Left cardiac atrium (tissue), 4 donors: ENCODE measurements around the gene BOD1L1. TPM values are rescaled to one million over a fixed set of nuclear protein-coding genes. Genes with fewer than 3 reads are reported as not detected.

Experiments used
- ATAC-seq, 2 donors: fragments of 200-7000 bp; cut with Tn5 transposase; one replicate each; pipeline ENCODE4 v1.9.1; 2020; ENCODE audit warnings: mild to moderate bottlenecking in 2 of 2, moderate library complexity in 2 of 2
- DNase-seq: peaks from one replicate; pipeline ENCODE4 v3.0.0-alpha.2; 2020
- intact Hi-C, 2 donors: fragments of 100-400 bp; cut with DNase I; formaldehyde crosslinking; loops; one replicate each; pipeline versions ENCODE4 v1.14.1 to v1.15.1; 2022 to 2023
- total RNA-seq, 2 donors: library from RNA; stranded (reverse); fragmentation: NEBNext Ultra II Directional; extraction: Animal tissue kit (Norgen Biotek cat#: 25700); gene quantifications; one replicate each; pipeline ENCODE4 v1.2.1, GENCODE V29; 2021
- donor health status: DM: no; HTN: yes; CAD: no.
- donor health status: DM: no; HTN: yes; CAD: no; lungs with severe emphysema.
- donor health status: DM: yes; HTN: yes; CAD: no.
- donor health status: Dilated cardiomyopathy.

Gene BOD1L1
- total RNA-seq, 2 donors from 2014 or later: 19.4 to 20.2 TPM

DNA sequence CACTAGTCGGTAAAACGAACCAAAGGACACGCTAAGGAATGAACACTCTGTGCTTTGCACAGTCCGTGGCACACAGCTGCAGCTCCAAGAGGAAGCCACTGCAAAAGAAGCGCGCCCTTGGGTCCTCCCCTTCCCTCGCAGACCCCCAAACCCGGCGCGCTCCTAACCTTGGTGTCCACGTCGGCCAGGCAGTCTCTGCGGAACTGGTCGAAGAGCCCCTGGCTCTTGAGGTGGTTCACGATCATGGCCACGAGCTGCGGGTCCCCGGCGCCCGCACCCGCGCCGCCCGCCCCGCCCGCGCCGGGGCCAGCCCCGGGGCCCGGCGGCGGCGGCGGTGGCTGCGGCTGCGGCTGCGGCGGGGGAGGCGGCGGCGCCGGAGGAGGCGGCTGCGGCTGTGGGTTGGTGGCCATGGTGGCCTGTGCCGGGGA is 333 bp downstream of the BOD1L1 start:
- ATAC-seq: no peak
- peak; percentile 28 for DNase-seq
- intact Hi-C loops: no loop called here

DNA sequence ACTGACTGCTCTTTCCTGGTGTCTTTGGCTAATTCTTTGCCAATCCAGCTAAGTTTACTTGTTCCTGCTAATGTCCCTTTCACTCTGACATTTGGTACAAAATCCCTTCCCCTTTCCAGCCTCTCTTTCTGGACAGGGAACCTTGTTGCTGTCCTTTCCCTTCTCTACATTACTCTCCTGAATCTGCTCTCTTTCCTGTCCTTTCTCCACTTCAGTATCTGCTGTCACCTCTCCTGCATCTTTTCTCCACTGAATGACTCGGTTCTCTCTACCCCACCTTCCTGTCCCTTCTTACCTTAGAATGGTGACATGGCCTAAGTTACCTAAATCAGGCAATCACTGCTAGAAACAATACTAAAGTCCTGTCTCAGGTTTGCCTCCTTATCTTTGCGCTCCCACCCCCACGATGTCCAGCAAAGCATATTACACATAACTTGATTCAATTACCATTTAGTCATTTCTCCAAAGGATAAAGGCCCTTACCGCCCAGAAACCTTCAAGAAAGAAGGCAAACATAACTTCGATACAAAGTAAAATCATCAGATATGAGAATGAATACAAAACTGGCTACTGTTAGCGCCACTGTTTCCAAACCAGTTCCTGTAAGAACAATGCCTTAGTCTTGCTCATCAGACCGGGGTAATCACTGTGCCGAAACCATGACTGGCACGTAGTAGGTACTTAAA is 890 bp downstream of the BOD1L1 start:
- no peak for DNase-seq
- intact Hi-C loops: no loop called here
- no peak for ATAC-seq

DNA sequence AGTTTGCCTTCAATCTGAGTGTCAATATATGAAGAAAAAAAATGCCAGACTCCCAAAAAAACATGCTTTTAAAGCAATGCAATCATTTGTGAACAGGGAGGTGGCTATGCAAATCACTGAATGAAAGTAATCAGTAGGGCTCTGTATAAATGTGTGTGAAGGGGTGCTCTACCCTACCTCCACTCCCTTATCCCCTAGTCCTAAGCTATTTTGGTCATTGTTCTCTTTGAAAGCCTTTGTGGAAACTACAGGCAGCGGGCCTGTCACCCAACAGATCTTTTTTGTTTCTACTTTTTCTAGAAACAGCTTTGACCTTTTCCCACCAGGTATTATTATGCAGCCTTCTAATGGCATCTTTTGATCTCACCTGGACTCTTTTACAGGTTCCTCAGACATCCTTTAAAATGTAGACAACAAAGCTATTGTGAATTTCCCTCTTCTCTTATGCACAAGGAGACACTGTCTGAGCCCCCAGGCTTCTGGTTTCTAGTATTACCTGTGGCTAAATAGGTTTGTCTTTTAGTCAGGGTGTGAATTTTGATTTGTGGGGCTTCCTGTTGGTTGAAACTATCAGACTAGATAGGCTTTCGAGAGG is 9.2 kb downstream of the BOD1L1 start:
- DNase-seq (no peak), ATAC-seq (no peak)
- intact Hi-C loops: no loop called here

DNA sequence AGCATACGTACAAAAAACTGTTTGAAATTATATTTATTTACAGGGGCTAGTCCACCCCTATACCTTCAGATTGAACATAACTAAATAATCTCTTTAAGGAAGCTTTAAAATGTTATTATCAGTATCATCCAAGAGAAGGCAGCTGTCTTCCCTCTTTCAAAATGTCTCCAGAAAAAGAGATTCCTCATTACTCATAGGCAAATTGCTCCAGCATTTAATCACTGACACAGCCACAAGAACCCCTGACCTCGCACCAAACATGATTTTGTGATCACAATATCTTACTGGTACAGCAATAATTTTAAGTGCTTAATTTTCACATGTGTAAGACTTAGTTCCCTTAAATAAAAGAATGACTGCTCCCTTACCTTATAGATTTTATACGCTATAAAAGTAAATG is 9.7 kb downstream of the BOD1L1 start:
- ATAC-seq (no peak), DNase-seq (no peak)
- intact Hi-C loops: no loop called here

DNA sequence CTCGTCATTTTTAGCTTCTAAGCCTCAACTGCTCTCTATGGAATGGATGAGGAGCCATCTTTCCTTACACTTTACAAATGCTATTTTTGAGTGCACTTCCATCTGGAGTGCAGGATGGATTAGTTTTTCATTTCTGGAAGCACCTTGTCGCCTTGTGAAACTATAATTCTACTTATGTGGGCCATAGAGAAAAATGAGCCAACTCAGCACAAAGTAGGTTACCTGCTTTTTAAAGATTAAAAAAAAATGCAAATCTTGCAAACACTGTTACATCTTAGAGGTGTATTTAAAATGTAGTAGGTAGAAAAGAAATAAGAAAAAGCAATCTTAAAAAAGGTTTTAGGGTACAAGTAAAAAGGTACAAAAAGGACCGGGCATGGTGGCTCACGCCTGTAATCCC is 10.9 kb downstream of the BOD1L1 start:
- DNase-seq: no peak
- ATAC-seq: no peak
- intact Hi-C loops: no loop called here

DNA sequence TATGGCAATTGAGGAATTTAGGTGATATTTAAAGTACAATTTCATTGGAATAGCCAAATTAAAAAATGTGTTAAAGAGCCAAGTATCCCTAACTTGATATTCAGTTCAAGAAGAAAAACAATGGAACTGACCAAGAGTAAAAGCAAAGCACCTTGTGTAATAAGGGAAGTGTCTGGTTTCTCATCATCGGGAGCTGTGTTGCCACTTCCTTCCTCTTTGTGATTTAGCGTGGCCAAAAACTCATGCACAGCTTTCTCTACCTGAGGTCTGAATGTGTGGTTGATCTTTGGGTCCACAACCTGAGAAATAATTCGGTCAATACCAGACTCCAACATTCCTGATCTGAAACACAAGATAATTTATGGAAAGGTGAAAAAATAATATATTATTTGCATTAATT is 12.4 kb downstream of the BOD1L1 start:
- intact Hi-C loops: no loop called here
- DNase-seq (no peak), ATAC-seq (no peak)

DNA sequence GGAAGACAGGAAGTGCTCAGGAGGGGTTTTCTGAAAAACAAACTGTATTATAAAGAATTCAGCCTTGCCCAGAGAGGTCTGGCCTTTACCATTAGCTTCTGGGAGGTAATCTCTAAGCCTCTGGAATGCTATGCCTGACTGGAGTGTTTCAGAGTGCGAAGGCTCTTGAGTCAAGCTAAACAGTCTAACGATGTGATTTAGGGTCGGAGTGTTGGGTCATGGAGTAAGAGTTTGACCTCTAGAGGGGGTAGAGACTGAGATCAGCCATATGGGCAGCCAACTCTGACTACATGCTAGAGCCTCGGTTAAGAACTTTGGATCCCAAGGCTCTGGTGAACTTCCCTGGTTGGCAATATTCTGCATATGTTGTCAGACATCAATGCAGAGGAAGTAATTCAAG is 15.0 kb downstream of the BOD1L1 start:
- no peak for ATAC-seq
- intact Hi-C loops: no loop called here
- DNase-seq: no peak

DNA sequence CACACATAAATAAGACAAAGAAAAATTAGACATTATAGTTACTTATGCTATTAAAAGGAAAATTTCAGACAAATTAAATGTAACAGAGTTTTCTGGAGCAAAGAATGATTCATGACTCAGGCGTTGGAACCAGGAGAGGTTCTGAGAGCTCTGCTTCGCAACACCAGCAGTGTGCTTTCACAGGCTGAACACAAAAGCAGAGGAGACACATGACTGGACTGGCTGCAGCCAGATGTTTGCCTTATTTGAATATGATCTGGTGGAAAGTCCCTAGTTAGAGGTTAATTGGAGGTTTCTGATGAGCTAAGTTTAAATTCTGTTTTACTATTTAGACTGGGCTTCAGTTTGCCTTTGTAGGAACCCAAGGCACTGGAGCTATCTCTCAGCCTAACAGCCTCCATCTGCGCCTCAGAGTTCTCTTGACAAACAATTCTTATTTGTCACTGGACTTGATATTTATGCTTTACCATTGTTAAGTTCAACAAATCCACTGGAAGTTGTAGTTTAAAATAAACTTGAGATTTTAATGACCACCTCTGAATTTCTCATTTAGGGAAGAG is 16.2 kb downstream of the BOD1L1 start:
- DNase-seq: no peak
- peak; percentile 78 to 79 for ATAC-seq
- intact Hi-C loops: no loop called here

DNA sequence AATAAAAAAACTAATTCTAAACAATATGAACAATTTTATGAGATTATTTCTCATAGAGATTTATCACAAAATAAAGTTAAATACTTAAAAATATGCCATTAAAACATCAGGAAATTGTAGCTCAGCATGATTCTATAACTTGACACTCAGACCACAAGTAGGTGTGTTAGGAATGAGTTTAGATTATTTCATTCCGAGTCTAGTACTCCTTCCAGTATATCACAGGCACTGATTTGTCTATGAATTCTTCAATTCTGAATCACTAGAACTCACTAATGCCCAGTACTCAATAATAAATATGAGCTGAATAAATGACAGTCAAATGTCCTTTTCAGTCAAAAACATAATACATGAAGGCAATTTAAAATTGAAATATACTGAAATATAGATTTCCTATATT is 22.2 kb downstream of the BOD1L1 start:
- DNase-seq (no peak), ATAC-seq (no peak)
- intact Hi-C loops: no loop called here

DNA sequence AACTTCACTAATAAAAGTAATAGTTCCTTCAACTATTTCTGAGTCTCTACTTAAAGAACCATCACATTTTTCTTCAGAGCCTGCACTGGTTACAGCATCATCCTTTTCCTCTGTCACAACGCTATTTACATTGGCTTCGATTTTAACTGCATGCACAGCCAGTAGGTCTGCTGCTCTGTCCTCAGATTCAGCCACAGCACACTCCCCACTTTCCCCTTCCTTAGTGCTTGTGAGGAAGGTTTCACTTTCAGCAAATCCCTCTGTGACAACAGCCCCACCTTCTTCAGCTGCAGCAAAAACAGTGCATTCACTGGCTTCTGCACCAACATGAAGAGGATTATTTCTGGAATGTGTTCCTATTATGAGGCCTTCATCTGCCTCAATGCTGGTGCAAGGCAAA is 25.7 kb downstream of the BOD1L1 start:
- ATAC-seq (no peak), DNase-seq (no peak)
- intact Hi-C loops: no loop called here

DNA sequence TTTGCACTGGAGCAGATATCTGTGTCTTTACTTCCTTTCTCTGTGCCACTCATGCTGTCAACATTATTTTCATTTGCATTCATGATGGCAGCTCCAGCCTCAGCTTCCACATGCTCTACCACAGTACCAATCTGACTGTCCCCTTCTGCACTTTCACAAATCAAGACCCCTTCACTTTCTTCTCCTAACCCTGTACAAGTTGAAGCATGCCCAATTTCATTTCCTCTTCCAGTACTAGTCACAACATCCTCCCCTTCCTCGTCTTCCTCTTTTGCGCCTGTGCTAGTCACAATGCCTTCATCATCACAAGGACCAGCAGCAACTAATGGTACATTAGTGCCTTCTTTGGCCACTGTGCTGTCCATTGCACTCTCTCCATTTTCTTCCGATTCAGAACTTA is 26.5 kb downstream of the BOD1L1 start:
- ATAC-seq: peak in 1 of 2 donors; percentile 44
- no peak for DNase-seq
- intact Hi-C loops: no loop called here

DNA sequence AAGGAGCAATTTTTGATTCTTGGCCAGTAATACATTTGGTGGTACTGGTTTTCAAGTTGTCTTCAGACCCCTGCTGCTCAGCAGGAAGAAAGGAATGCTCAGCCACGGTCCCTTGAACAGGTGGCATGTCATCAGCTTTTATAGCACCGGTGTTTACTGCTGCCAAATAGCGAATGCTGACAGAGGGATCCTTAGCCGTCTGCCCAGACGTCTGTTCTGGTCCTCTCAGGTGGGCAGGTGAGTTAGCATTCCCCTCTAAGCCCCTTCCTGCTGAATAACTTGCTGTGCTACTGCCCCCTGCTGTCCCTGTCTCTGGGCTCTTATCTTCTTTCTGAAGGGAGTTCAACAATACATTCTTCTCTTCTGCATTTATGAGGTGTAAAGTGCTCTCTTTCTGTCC is 28.4 kb downstream of the BOD1L1 start:
- no peak for ATAC-seq
- intact Hi-C loops: no loop called here
- DNase-seq: no peak

DNA sequence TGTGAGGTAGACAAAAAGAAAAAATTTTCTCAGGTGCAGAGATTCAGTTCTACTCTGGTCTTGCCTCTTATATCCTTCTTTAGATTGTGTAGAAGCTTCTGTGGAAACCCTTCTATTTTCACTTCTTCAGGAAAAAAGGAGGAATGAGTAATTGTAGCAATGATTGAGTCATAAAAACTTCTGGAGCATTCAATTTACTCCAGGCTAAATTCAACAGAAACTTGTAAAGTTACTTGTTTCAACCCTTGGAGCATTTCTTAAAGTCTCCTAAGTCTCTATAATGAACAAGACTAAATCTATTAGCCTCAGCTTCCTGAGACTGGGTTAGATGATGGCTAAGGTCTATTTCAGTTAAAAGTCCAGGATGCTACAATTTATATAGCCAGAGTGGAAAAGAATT is 29.9 kb downstream of the BOD1L1 start:
- ATAC-seq: no peak
- intact Hi-C loops: no loop called here
- no peak for DNase-seq

DNA sequence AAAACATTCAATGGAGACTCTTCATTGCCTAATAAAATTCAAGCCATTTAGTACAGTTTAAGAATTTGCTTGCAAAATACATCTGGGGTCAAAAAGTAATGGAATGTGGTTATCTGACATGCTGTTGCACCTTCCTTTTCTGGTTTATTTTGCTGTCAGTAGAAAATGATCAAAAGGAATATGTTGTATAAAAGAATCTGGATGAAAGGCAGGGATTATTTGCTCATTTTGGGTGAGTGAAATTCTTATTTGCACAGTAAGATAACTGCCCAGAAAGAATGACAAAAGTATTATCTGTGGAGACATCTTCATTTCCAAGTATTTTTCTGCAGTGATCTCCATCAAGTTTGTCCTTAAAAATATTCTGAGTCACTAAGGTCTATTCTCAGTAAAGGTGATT is 30.4 kb downstream of the BOD1L1 start:
- intact Hi-C loops: no loop called here
- ATAC-seq (no peak), DNase-seq (no peak)

DNA sequence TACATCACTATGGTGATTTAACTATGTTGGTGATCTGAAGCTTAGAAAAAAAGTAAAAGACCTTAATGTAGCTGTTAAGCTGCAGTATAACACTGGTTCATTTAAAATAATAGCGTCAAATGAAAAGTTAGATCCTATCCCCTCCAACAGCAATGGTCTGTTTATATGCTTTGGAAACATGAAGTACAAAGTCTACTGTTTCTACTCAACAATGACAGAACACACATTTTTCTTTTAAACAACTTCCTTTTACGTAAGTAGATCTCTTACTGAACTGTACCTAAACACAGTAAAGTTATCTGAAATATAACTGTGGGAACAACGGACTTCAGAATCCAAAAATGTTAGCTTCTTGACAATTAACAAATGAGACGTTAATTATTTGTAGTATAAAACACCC is 35.3 kb downstream of the BOD1L1 start:
- ATAC-seq (no peak), DNase-seq (no peak)
- intact Hi-C loops: no loop called here

DNA sequence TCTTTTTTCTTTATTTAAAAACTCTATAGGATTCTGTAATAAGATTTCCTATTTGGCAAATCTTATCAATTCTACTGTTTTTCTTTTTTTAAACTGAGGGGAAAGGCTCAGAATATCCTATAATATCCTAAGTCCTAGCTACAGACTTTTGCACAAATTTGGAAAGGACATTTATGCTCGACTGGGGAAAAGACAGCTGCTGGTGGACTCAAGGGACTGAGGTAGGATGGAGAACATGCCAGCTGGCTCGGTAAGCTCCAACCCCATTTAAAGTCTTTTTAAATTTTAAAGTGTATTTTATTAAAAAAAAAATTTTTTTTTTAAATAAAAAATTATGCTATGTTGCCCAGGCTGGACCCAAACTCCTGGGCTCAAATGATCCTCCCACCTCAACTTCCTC is 36.8 kb downstream of the BOD1L1 start:
- intact Hi-C loops: no loop called here
- DNase-seq (no peak), ATAC-seq (no peak)

DNA sequence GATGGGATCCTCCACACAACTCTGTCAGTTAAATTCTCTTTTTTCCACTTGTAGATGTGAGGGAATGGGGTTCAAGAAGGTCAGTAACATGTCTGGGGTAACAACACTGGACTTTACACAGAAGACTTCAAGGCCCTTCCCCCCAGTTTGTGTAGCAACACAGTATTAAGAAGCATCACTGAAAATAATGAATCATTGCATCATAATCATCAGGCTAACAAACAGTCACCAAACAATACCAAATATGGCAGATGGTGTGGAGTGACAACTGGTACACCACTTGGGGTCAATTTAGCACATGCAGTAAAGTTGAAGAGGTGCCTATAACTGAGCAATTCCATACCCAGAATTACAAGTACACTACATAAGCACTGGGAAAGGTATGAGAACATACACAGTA is 38.6 kb downstream of the BOD1L1 start:
- no peak for DNase-seq
- intact Hi-C loops: no loop called here
- no peak for ATAC-seq

DNA sequence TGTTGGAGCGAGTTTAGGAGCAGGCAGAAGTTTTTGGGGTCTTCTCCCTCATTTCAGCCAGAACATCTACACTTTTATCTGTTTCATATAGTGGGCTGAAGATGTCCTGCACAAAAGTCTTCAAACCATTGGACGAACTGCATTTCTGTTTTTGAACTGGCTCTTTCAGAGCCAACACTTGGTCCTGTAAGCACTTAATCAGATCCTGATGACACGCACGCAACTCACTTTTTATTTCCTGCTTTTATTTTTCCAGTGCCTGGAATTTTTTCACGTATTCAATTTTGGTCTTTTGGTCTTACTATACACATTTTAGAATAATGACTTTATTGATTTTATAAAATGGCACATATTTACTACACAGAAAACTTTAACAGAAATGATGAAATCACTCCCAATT is 43.0 kb downstream of the BOD1L1 start:
- ATAC-seq (no peak), DNase-seq (no peak)
- intact Hi-C loops: no loop called here

DNA sequence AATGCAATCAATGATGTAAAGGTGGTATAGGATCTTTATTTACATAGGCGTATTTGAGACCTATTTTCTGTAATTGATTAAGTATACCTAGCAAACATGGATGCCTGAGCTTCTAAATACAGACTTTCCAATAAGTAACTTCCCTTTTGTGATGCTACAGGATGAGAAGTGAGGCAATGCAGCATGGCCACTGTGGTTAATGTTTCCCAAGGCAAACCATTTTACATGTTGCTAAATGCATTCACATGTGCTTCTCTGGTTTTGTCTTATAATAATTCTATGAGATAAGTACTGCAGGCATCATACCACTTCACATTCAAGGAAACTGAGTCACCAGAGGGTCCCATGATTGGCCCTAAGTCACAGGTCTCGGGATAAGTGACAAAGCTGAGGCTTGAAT is 47.5 kb downstream of the BOD1L1 start:
- intact Hi-C loops: no loop called here
- DNase-seq: no peak
- no peak for ATAC-seq

DNA sequence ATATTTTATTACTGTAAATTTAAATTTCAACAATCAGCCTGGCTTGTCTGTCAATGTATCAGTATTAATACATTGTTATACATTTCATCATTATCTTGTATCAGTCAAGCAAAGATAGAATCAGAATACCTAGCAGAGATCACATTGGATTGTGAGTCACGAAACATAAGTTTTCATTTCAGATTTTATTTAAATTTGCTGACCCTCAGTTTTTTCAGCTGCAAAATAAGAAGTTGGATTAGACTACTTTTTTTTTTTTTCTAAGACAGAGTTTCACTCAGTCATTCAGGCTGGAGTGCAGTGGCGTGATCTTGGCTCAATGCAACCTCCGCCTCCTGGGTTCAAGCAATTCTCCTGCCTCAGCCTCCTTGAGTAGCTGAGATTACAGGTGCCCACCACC is 49.9 kb downstream of the BOD1L1 start:
- ATAC-seq (no peak), DNase-seq (no peak)
- intact Hi-C loops: no loop called here

DNA sequence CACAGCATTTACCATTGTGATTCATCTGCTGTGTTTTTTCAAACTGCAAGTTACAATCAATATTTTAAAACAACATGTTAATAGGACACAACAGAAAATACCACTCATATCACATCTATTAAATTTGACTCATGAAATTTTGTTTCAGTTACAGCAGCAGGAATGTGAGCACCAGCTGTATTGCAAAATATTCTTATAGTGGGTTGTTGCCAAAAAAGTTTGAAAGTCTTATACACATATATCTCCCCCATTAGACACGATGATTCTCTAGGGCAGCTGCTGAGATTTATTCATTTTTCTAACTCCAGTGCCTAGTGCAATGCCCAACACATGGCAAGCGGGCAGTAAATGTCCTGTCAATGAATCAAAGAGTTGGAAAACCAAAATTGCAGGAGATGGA is 56.6 kb downstream of the BOD1L1 start:
- intact Hi-C loops: no loop called here
- ATAC-seq: no peak
- DNase-seq: no peak
